Parathyroid adenoma (tissue), 2 donors: ENCODE results near the gene HMCN1.
"Not testable (repeated sequence)": the region's sequence is repeated elsewhere in the genome, so short reads cannot be mapped to it uniquely, and the experiment has no call there.

Source experiments
- H2AFZ ChIP-seq: fragments of 300-600 bp; sonication (generic); one replicate; pipeline ENCODE4 v1.7.0; 2017; ENCODE audit warnings: antibody characterized with exemption, mild to moderate bottlenecking
- H3K27ac ChIP-seq: fragments of 300-600 bp; sonication (generic); one replicate; pipeline ENCODE4 v1.7.0; 2017
- H3K27me3 ChIP-seq: fragments of 300-600 bp; sonication (generic); one replicate; pipeline ENCODE4 v1.7.0; 2017; ENCODE audit warnings: low read length; ENCODE audit not compliant: control insufficient read depth, insufficient read depth
- H3K36me3 ChIP-seq: fragments of 300-600 bp; sonication (generic); one replicate; pipeline ENCODE4 v1.7.0; 2017; ENCODE audit warnings: low read length; ENCODE audit not compliant: control insufficient read depth, insufficient read depth
- H3K4me1 ChIP-seq: fragments of 300-600 bp; sonication (generic); one replicate; pipeline ENCODE4 v1.7.0; 2017; ENCODE audit warnings: control low read depth
- H3K4me2 ChIP-seq: fragments of 300-600 bp; sonication (generic); one replicate; pipeline ENCODE4 v1.7.0; 2017; ENCODE audit warnings: low read length
- H3K4me3 ChIP-seq: fragments of 300-600 bp; sonication (generic); one replicate; pipeline ENCODE4 v1.7.0; 2017; ENCODE audit warnings: low read depth, low read length
- H3K79me2 ChIP-seq: fragments of 300-600 bp; sonication (generic); one replicate; pipeline ENCODE4 v1.7.0; 2017; ENCODE audit warnings: control low read depth
- H3K9ac ChIP-seq: fragments of 300-600 bp; sonication (generic); one replicate; pipeline ENCODE4 v1.7.0; 2017; ENCODE audit warnings: mild to moderate bottlenecking
- H3K9me3 ChIP-seq: fragments of 300-600 bp; sonication (generic); one replicate; pipeline ENCODE4 v1.7.0; 2017; ENCODE audit warnings: low read length; ENCODE audit not compliant: control insufficient read depth
- CTCF ChIP-seq: fragments of 300-600 bp; sonication (generic); IDR thresholded peaks from one replicate; pipeline ENCODE4 v1.7.0; 2017; ENCODE audit warnings: antibody characterized with exemption, mild to moderate bottlenecking
- donor health status: primary hyperparathyroidism.

The HMCN1 gene

GRCh38 chr1:186206048-186206570 lies 471.9 kb downstream of the HMCN1 start:
- no peak overlapping the region for H3K4me3 ChIP-seq
- H3K79me2 ChIP-seq = no peaks in the 10 kb centered on the region
- H3K27ac ChIP-seq = no peak overlapping the region
- no peaks in the 10 kb centered on the region for H3K4me1 ChIP-seq
- no peak overlapping the region for H3K4me2 ChIP-seq
- no peaks in the 10 kb centered on the region for H3K27me3 ChIP-seq
- no peak overlapping the region for H3K9ac ChIP-seq
- H2AFZ ChIP-seq = no peak overlapping the region
- TF ChIP-seq CTCF = no peak
- no peaks in the 10 kb centered on the region for H3K36me3 ChIP-seq
- H3K9me3 ChIP-seq = no peaks in the 10 kb centered on the region

GRCh38 chr1:186207391-186208085 lies 473.3 kb downstream of the HMCN1 start:
- H3K4me3 ChIP-seq = no peak overlapping the region
- H3K4me2 ChIP-seq = no peak overlapping the region
- no peaks in the 10 kb centered on the region for H3K79me2 ChIP-seq
- H3K27me3 ChIP-seq = no peaks in the 10 kb centered on the region
- no peak overlapping the region for H3K9ac ChIP-seq
- no peaks in the 10 kb centered on the region for H3K9me3 ChIP-seq
- H3K4me1 ChIP-seq = no peaks in the 10 kb centered on the region
- no peak for TF ChIP-seq CTCF
- H2AFZ ChIP-seq = no peak overlapping the region
- H3K27ac ChIP-seq = no peak overlapping the region
- no peaks in the 10 kb centered on the region for H3K36me3 ChIP-seq

GRCh38 chr1:186208405-186209129 lies 474.4 kb downstream of the HMCN1 start:
- H3K36me3 ChIP-seq = no peaks in the 10 kb centered on the region
- no peak overlapping the region for H3K9ac ChIP-seq
- no peak overlapping the region for H2AFZ ChIP-seq
- no peaks in the 10 kb centered on the region for H3K9me3 ChIP-seq
- H3K27ac ChIP-seq = no peak overlapping the region
- H3K4me3 ChIP-seq = no peak overlapping the region
- no peaks in the 10 kb centered on the region for H3K79me2 ChIP-seq
- H3K27me3 ChIP-seq = no peaks in the 10 kb centered on the region
- TF ChIP-seq CTCF = no peak
- no peaks in the 10 kb centered on the region for H3K4me1 ChIP-seq
- H3K4me2 ChIP-seq = no peak overlapping the region

- H3K79me2 ChIP-seq = no peaks in the 10 kb centered on the region
- no peak for TF ChIP-seq CTCF
Measured at GRCh38 chr1:186210258-186210657, 476.1 kb downstream of the HMCN1 start.

GRCh38 chr1:186211583-186211982 lies 477.4 kb downstream of the HMCN1 start:
- H3K27ac ChIP-seq, H3K79me2 ChIP-seq, H3K36me3 ChIP-seq, H2AFZ ChIP-seq, H3K9ac ChIP-seq, H3K9me3 ChIP-seq, H3K4me2 ChIP-seq, H3K27me3 ChIP-seq, H3K4me3 ChIP-seq, H3K4me1 ChIP-seq: not testable (repeated sequence)

More at GRCh38 chr1:186210258-186210657, 476.1 kb downstream of the HMCN1 start:
- H3K27me3 ChIP-seq = no peaks in the 10 kb centered on the region
- no peaks in the 10 kb centered on the region for H3K9me3 ChIP-seq
- no peak overlapping the region for H3K4me2 ChIP-seq
- no peak overlapping the region for H3K4me3 ChIP-seq
- H3K36me3 ChIP-seq = no peaks in the 10 kb centered on the region
- H3K4me1 ChIP-seq = no peaks in the 10 kb centered on the region
- no peak overlapping the region for H3K27ac ChIP-seq
- no peak overlapping the region for H3K9ac ChIP-seq
- peak overlapping the region; percentile 46 for H2AFZ ChIP-seq
